ENCODE results near the gene GET3.

DNA sequence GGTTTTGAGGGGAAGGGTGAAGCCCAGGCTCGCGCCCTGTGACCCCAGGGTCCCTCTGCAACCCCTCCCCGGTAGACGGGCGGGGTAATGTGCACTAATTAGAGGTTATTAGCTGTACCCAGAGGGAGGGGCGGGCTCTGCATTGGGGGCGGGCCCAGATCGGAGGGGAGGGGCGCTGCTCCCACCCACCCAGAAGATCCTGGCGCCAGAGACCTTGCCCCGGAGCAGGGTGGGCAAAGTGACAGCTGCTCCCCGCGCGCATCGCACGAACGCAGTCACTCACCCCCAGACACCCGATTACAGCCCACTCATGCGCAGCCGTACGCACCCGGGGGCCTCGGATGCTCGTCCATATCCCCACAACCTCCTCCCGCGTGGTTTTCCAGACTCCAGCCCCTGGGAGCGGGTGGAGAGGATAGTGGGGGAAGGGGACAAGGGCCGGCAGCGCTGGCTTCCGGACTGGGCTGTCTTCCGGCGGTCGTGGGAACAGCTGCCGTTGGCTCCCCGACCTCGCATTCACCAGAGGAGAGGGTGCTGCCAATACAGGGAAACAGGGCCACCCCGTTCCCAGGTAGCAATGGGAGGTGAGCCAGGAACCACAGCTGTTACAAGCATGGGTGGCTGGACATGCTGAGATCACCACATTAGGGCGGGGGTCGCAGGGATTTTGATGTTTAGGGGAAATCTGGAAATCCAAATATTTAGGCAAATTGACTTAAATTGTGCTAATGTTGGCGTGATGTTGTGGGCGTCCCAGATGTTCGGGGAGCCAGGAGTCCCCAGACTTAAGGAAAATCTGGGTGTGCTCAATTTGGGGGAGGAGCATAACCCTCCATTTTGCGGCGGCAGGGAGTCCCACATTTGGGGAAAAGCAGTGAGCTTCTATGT lies 41.0 kb downstream of the GET3 start:
- no peak for TF ChIP-seq POLR2A (IDR thresholded peaks at IDR 0.05; ENCODE audit: low read depth, low read length)
- TF ChIP-seq GATA2 (IDR thresholded peaks at IDR 0.05; ENCODE audit: insufficient read depth, insufficient read length, low read depth, low read length), result no peak
- TF ChIP-seq POLR2AphosphoS5 (IDR thresholded peaks at IDR 0.05; ENCODE audit: insufficient read depth, low read depth, low read length), result no peak

Measured in endothelial cell of umbilical vein (primary cell).